Panc1 (cell line): ENCODE results near the gene SLC6A20. TPM values are rescaled to one million over a fixed set of nuclear protein-coding genes. Genes with fewer than 3 reads are reported as not detected.
A peak's percentile ranks its signal among the peaks of the same experiment; 100 is the strongest.

Experiments used
- ATAC-seq: fragments of 200-7000 bp; cut with Tn5 transposase; 2 replicates; pipeline ENCODE4 v1.9.1; 2020; ENCODE audit warnings: mild to moderate bottlenecking, moderate library complexity
- BruUV-seq: library from RNA; stranded (reverse); fragments of 400-500 nt; replicated peaks from 2 replicates; lab custom pipeline; 2021; lab: Mats Ljungman, UMichigan
- CTCF ChIA-PET: fragments of 300-600 bp; sonication (Branson Sonifier 250); formaldehyde crosslinking; loops from one replicate; lab custom pipeline; 2022; ENCODE audit warnings: antibody characterized with exemption; lab: Charles Lee
- POLR2A ChIA-PET: fragments of 300-600 bp; sonication (Branson Sonifier 250); formaldehyde crosslinking; loops from one replicate; lab custom pipeline; 2022; ENCODE audit warnings: antibody characterized with exemption; lab: Charles Lee
- DNase-seq: peaks from one replicate; pipeline ENCODE4 v3.0.0-alpha.2; 2010; ENCODE audit warnings: low read depth, low spot score
- H3K27ac ChIP-seq: 2 replicates; pipeline ENCODE4 v1.5.1; 2011; ENCODE audit warnings: mild to moderate bottlenecking, low read length, inconsistent platforms
- H3K27me3 ChIP-seq: fragments of 200-500 bp; sonication (Bioruptor generic); 2 replicates; pipeline ENCODE4 v1.6.0; 2014; ENCODE audit warnings: low read length, inconsistent platforms; ENCODE audit not compliant: control insufficient read depth, insufficient read depth
- H3K36me3 ChIP-seq: fragments of 200-500 bp; sonication (Bioruptor generic); 2 replicates; pipeline ENCODE4 v1.5.1; 2014; ENCODE audit warnings: inconsistent platforms, mild to moderate bottlenecking, low read length, moderate library complexity; ENCODE audit not compliant: control insufficient read depth, insufficient read depth
- H3K4me1 ChIP-seq: 2 replicates; pipeline ENCODE4 v1.5.1; 2011; ENCODE audit warnings: inconsistent platforms, mild to moderate bottlenecking, low read length, moderate library complexity; ENCODE audit not compliant: control insufficient read depth, insufficient read depth
- H3K4me3 ChIP-seq, 2 experiments: 2 replicates each; pipeline ENCODE4 v1.5.1; 2011 to 2012; ENCODE audit warnings: low read depth in 2 of 2, low read length in 2 of 2, mild to moderate bottlenecking in 2 of 2, inconsistent platforms in 1 of 2, moderate library complexity in 1 of 2
- H3K9me3 ChIP-seq: fragments of 200-500 bp; sonication (Bioruptor generic); 2 replicates; pipeline ENCODE4 v1.5.1; 2014; ENCODE audit warnings: low read depth, mild to moderate bottlenecking, inconsistent platforms, low read length, moderate library complexity; ENCODE audit not compliant: control insufficient read depth, insufficient read depth
- POLR2AphosphoS5 ChIP-seq: IDR thresholded peaks from 2 replicates; pipeline ENCODE4 v1.6.1; 2012; ENCODE audit warnings: mild to moderate bottlenecking, low read depth, low read length, moderate library complexity
- SIN3A ChIP-seq: IDR thresholded peaks from 2 replicates; pipeline ENCODE4 v1.6.1; 2012; ENCODE audit warnings: low read depth, mild to moderate bottlenecking, low read length, moderate library complexity, borderline replicate concordance; ENCODE audit not compliant: insufficient read depth
- TCF7L2 ChIP-seq: IDR thresholded peaks from 2 replicates; pipeline ENCODE4 v1.6.1; 2011; ENCODE audit warnings: mild to moderate bottlenecking, low read depth, low read length, inconsistent platforms
- in situ Hi-C: cut with HindIII; loops from 2 replicates; pipeline ENCODE4 v1.10.0; 2016; ENCODE audit warnings: low sequenced_read_pairs, low pct_unique_long_range_greater_than_20kb
- intact Hi-C: fragments of 100-400 bp; cut with micrococcal nuclease; formaldehyde crosslinking; loops from one replicate; pipeline ENCODE4 v1.10.0; 2022; ENCODE audit not compliant: unreplicated experiment
- total RNA-seq: library from RNA; stranded (reverse); gene quantifications from one replicate; pipeline ENCODE4 v1.2.1, GENCODE V29; 2021; ENCODE audit not compliant: unreplicated experiment
- TF ChIP-seq, protein P1 (sequence below): fragments of 450-650 bp; IDR thresholded peaks from 2 replicates; pipeline ENCODE4 v1.5.1; 2017; ENCODE audit warnings: mild to moderate bottlenecking
- TF ChIP-seq, protein P2 (sequence below), 2 experiments: IDR thresholded peaks; 2 replicates each; pipeline ENCODE4 v1.6.1; 2011 to 2012; ENCODE audit warnings: low read depth in 2 of 2, control low read depth in 1 of 2, low read length in 1 of 2, mild to moderate bottlenecking in 1 of 2, moderate library complexity in 1 of 2; ENCODE audit not compliant: insufficient read depth in 1 of 2

SLC6A20 gene
- total RNA-seq, 1 experiment from 2014 or later = 0.28 TPM

DNA sequence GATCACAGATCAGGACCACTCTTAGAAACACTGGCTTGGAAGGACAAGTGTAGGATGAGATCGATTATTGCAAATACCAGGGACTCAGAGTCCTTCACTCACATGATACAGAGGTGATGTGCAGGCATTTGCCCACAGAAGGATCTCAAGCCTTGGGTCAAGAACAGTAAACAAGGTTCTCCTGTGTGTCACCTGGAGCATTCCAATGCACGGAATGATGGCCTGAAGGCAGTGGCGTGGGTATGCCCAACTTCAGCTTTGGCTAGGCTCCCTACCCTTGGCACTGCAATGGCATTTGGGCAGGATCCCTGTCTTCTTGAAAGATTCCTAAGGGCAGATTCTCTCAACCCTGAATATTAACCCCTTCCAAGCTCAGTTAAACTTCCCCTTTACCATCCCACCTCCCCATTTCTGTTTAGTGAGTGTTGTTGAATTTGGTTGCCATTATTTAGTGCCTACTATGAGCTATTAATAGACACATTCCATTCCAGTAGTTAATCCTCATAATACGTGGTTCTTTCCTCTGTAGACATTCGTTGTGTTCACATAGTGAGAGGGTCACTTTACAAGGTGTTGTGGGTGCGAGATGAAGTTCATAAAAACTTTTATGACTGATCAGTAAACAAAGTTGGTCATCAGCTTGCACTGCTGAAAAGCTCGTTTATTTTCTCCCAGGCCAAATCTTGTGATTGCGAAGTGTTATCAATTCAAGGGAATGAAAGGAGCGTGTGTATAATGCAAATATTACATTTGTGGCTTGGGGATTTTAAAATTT, 46.7 kb upstream of the SLC6A20 start:
- POLR2A ChIA-PET = interaction anchor here (0.7 kb wide), 1 partner anchor 12 kb away, joined by 3 read pairs; no protein-coding TSS in a partner anchor
- H3K36me3 ChIP-seq = no peaks in the 10 kb centered on the region; the same call in 1 of the 2 replicates
- no peaks in the 10 kb centered on the region for H3K9me3 ChIP-seq
- in situ Hi-C loops = no loop called here
- H3K27me3 ChIP-seq = peaks cover 5% of the 10 kb centered on the region
- no peaks in the 10 kb centered on the region for H3K4me1 ChIP-seq
- intact Hi-C loops = no loop called here
- H3K4me3 ChIP-seq = no peak overlapping the region
- ATAC-seq = no peak
- CTCF ChIA-PET = no interaction called here
- no TSS peak for BruUV-seq
- TF ChIP-seq, protein P1, sequence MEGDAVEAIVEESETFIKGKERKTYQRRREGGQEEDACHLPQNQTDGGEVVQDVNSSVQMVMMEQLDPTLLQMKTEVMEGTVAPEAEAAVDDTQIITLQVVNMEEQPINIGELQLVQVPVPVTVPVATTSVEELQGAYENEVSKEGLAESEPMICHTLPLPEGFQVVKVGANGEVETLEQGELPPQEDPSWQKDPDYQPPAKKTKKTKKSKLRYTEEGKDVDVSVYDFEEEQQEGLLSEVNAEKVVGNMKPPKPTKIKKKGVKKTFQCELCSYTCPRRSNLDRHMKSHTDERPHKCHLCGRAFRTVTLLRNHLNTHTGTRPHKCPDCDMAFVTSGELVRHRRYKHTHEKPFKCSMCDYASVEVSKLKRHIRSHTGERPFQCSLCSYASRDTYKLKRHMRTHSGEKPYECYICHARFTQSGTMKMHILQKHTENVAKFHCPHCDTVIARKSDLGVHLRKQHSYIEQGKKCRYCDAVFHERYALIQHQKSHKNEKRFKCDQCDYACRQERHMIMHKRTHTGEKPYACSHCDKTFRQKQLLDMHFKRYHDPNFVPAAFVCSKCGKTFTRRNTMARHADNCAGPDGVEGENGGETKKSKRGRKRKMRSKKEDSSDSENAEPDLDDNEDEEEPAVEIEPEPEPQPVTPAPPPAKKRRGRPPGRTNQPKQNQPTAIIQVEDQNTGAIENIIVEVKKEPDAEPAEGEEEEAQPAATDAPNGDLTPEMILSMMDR = no peak
- TF ChIP-seq, protein P2, sequence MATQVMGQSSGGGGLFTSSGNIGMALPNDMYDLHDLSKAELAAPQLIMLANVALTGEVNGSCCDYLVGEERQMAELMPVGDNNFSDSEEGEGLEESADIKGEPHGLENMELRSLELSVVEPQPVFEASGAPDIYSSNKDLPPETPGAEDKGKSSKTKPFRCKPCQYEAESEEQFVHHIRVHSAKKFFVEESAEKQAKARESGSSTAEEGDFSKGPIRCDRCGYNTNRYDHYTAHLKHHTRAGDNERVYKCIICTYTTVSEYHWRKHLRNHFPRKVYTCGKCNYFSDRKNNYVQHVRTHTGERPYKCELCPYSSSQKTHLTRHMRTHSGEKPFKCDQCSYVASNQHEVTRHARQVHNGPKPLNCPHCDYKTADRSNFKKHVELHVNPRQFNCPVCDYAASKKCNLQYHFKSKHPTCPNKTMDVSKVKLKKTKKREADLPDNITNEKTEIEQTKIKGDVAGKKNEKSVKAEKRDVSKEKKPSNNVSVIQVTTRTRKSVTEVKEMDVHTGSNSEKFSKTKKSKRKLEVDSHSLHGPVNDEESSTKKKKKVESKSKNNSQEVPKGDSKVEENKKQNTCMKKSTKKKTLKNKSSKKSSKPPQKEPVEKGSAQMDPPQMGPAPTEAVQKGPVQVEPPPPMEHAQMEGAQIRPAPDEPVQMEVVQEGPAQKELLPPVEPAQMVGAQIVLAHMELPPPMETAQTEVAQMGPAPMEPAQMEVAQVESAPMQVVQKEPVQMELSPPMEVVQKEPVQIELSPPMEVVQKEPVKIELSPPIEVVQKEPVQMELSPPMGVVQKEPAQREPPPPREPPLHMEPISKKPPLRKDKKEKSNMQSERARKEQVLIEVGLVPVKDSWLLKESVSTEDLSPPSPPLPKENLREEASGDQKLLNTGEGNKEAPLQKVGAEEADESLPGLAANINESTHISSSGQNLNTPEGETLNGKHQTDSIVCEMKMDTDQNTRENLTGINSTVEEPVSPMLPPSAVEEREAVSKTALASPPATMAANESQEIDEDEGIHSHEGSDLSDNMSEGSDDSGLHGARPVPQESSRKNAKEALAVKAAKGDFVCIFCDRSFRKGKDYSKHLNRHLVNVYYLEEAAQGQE (IDR thresholded peaks at IDR 0.05; ENCODE audit: insufficient read depth in 1 of 2, low read depth in 2 of 2, low read length in 1 of 2) = no peak
- TF ChIP-seq POLR2AphosphoS5 (no peak), SIN3A (no peak), TCF7L2 (no peak)
- DNase-seq = no peak
- no peak overlapping the region; the same call in 1 of the 2 replicates for H3K27ac ChIP-seq

DNA sequence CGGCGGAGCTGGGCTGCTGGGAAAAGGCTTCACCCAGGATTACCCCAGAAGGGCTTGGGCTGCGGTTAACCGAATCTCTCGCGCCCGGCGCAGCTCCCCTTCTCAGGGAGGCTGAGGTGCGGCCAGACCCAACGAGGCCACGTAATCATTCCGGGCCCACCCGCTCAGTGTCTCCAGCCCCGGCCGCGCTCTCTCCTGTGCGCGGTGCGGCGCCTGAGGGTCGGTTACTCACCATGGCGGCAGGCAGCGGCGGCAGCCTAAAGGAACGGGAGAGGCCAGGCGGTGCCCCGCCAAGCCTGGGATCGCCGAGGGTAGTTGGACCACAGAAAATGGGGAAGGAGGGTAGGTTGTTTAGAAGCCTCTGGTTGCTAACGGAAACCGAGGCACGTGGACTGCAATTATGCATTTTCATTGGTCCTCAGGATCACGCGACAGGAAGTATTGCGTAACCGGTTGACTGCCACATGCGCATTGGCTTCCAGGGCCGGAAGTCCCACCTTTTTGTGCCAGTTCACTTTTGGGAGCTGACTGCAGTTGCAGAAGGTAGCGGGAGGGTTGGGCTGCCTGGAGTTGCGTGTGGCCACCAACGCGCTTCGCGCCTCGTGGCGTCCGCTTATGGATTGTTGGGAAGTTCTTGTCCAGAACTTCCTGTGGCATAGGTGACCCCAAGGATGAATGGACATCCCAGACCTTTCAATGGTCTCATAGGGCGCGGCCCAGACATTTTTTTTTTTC, 45.6 kb upstream of the SLC6A20 start, which contains the start of gene LZTFL1:
TSS of gene LZTFL1 (minus strand) at position 363 of the 735 bp plus-strand sequence. CDS start at position 235, 128 bp downstream.
- ATAC-seq (peak; percentile 98), DNase-seq (peak; percentile 80)
- ChIA-PET CTCF (no interaction called here), POLR2A (interaction anchor here (0.6 to 0.7 kb wide), 2 partner anchors 11 to 38 kb away, joined by 3 read pairs; no protein-coding TSS in a partner anchor)
- BruUV-seq = no TSS peak
- TF ChIP-seq SIN3A (peak; percentile 99), POLR2AphosphoS5 (peak; percentile 70), TCF7L2 (no peak)
- TF ChIP-seq, protein P1 = no peak
- TF ChIP-seq, protein P2 (IDR thresholded peaks at IDR 0.05; ENCODE audit: insufficient read depth in 1 of 2, low read depth in 2 of 2, low read length in 1 of 2) = peak in 1 of 2 experiments; percentile 35; a peak in 1 of 4 replicates
- Histone ChIP-seq H3K27me3 (peaks cover 3% of the 10 kb centered on the region), H3K27ac (peak within 1 kb of the TSS; percentile 78), H3K9me3 (no peaks in the 10 kb centered on the region), H3K4me1 (no peaks in the 10 kb centered on the region), H3K36me3 (no peaks in the 10 kb centered on the region; the same call in 1 of the 2 replicates), H3K4me3 (peak within 1 kb of the TSS; percentile 80 to 90)
- in situ Hi-C loops = no loop called here
- intact Hi-C loops = no loop called here
